Vagina (tissue), 2 donors: ENCODE results near the gene ACR. TPM values are rescaled to one million over a fixed set of nuclear protein-coding genes. Genes with fewer than 3 reads are reported as not detected.
"Not testable (repeated sequence)": the region's sequence is repeated elsewhere in the genome, so short reads cannot be mapped to it uniquely, and the experiment has no call there.

Experiments
- DNase-seq, 2 donors: peaks; one replicate each; pipeline ENCODE4 v3.0.0-alpha.2; 2017; ENCODE audit errors: extremely low spot score in 2 of 2
- H3K27ac ChIP-seq: fragments of 200-600 bp; sonication (generic); one replicate; pipeline ENCODE4 v1.5.1; 2019
- H3K27me3 ChIP-seq: fragments of 200-600 bp; sonication (generic); one replicate; pipeline ENCODE4 v1.5.1; 2019
- H3K36me3 ChIP-seq, 2 donors: fragments of 200-600 bp; sonication (generic); one replicate each; pipeline ENCODE4 v1.5.1; 2017 to 2019
- H3K4me1 ChIP-seq: fragments of 200-600 bp; sonication (generic); one replicate; pipeline ENCODE4 v1.5.1; 2019
- H3K4me3 ChIP-seq, 2 donors: fragments of 200-600 bp; sonication (generic); 1 replicate in 1 of 2; 2 replicates in 1 of 2; pipeline ENCODE4 v1.5.1; 2016 to 2019
- H3K9me3 ChIP-seq: fragments of 200-600 bp; sonication (generic); one replicate; pipeline ENCODE4 v1.5.1; 2019
- POLR2AphosphoS5 ChIP-seq, 2 donors: sonication (generic); formaldehyde crosslinking; IDR thresholded peaks; one replicate each; pipeline ENCODE4 v1.9.0; 2017; ENCODE audit warnings: antibody characterized with exemption in 2 of 2, mild to moderate bottlenecking in 2 of 2, low read depth in 1 of 2; ENCODE audit not compliant: insufficient read depth in 1 of 2
- intact Hi-C: fragments of 100-400 bp; cut with DNase I; formaldehyde crosslinking; loops from one replicate; pipeline ENCODE4 v1.15.1; 2023
- small RNA-seq: library from RNA; depleted of rRNA; stranded (forward); fragments of <200 nt; gene quantifications from one replicate; pipeline ENCODE3, GENCODE V24; 2016
- total RNA-seq: library from RNA; depleted of rRNA; stranded (reverse); fragments of >200 nt; gene quantifications from one replicate; pipeline ENCODE4 v1.2.3, GENCODE V29; 2016

Gene ACR
- total RNA-seq, 1 donor from 2014 or later = not detected

DNA sequence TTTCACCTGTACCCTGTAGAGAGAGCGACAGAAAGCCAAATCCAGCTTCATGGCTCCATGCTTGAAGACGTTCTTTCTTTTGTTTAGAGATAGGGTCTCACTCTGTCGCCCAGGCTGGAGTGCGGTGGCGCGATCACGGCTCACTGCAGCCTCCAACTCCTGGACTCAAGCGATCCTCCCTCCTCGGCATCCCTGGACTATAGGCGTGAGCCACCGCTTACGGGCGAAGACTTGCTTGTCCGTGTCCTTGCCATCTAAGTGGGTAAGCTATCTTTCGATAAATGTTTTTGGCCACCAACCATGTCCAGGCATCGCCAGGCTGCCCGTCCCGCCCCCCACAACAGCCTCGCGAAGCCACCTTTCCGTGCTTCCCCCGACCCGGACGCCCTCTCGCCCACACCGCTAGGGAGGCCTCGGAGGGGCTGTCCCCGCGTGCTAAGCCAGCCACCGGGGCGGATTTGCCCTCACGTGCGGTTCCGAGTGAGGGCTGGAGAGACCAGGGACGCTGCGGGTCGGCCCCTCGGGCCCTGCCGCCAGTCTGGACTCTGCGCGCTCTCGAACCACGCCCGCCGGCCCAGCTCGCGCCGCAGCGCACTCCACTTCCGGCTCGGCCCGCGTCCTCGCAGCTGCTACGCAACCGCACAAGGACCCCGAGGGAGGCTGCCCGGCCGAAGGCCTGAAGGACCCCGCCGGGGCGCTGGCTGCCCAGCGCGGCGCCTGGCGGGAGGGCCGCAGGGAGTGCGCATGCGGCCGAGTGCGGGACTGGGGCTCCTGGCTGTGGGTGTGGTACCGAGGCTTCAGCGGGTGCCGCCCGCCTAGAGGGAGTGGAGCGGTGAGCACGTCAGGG lies 45.3 kb downstream of the ACR start, which contains the start of gene RABL2B:
Gene RABL2B, minus strand, starts transcription at position 604 of the 847 bp plus-strand sequence. CDS start 1,342 bp downstream, outside the sequence.
- H3K36me3 ChIP-seq, H3K27me3 ChIP-seq, intact Hi-C loops, H3K9me3 ChIP-seq, H3K27ac ChIP-seq, H3K4me1 ChIP-seq: not testable (repeated sequence)
- H3K4me3 ChIP-seq = peak within 1 kb of the TSS; percentile 51 to 53
- TF ChIP-seq POLR2AphosphoS5 (IDR thresholded peaks at IDR 0.05; ENCODE audit: insufficient read depth in 1 of 2, low read depth in 1 of 2) = peak in 1 of 2 donors; percentile 54
- DNase-seq = peak; percentile 89 to 98

DNA sequence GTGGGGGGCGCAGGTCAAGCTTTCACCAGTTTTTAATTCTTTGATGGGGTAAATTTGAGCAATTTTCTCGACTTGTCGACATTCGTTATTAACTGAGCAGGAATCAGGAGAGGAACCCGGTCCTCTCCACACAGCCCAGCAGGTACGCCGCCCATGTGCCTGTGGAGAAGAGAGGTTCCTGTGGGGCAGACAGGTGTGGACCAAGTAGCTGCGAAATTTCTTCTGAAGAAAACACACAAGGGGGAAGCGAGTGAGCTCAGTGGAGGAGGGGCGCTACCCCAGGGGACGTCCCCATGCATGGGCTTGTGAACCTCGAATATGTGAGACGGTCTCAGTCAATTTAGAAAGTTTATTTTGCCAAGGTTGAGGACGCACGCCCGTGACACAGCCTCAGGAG lies 45.9 kb downstream of the ACR start:
- H3K4me1 ChIP-seq, H3K27ac ChIP-seq, H3K36me3 ChIP-seq, H3K9me3 ChIP-seq, intact Hi-C loops, H3K27me3 ChIP-seq, DNase-seq: not testable (repeated sequence)
- peak overlapping the region; percentile 51 to 53 for H3K4me3 ChIP-seq

DNA sequence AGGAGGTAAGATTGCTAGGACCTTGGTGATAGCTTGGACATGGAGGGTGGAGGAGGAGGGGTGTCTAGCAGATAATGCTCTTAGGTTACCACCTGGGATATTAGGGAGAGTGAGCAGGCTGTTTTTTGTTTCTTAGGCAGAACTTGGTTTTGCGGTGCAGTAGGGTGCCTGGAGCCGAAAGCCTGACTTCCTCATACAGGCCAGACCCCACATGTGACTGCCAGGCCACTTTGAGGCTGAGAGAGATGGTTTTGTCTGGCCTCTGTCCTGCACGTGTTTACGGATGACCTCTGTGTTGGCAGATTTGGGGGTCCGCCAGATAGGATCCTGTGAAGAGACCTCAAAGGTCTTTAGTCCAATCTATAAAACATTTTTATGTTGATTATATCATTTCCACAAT lies 47.3 kb downstream of the ACR start:
- DNase-seq, intact Hi-C loops, H3K9me3 ChIP-seq, H3K27ac ChIP-seq, H3K36me3 ChIP-seq, H3K4me3 ChIP-seq, H3K4me1 ChIP-seq, H3K27me3 ChIP-seq: not testable (repeated sequence)

- H3K9me3 ChIP-seq, H3K4me3 ChIP-seq, intact Hi-C loops, H3K27me3 ChIP-seq, DNase-seq, H3K4me1 ChIP-seq, H3K36me3 ChIP-seq, H3K27ac ChIP-seq: not testable (repeated sequence)
Measured at GRCh38 chr22:50786936-50787335, 48.9 kb downstream of the ACR start.

Small RNA genes within 50 kb of the gene (small RNA-seq; reads per million reads assigned to genes)
- not detected for gene RNU6-409P

Other genes with a start within 250 kb of the ACR start
- 57.0 TPM for gene LMF2, start 230.5 kb upstream of the ACR start, total RNA-seq
- 45.7 TPM for gene NCAPH2, start 230.0 kb upstream of the ACR start, total RNA-seq
- 25.0 TPM for gene SCO2, start 212.6 kb upstream of the ACR start, total RNA-seq
- 82.0 TPM for gene TYMP, start 208.2 kb upstream of the ACR start, total RNA-seq
- gene KLHDC7B, start 192.3 kb upstream of the ACR start, total RNA-seq = 0.49 TPM
- gene SYCE3, start 175.3 kb upstream of the ACR start, total RNA-seq = not detected
- 29.2 TPM for gene CPT1B, start 159.8 kb upstream of the ACR start, total RNA-seq
- gene CHKB, start 155.4 kb upstream of the ACR start, total RNA-seq = 51.6 TPM
- gene MAPK8IP2, start 137.4 kb upstream of the ACR start, total RNA-seq = 3.2 TPM
- 44.2 TPM for gene ARSA, start 110.1 kb upstream of the ACR start, total RNA-seq
- 20.4 TPM for gene SHANK3, start 65.4 kb upstream of the ACR start, total RNA-seq
- gene RABL2B, start 45.4 kb downstream of the ACR start, total RNA-seq = 28.2 TPM